NB4 (cell line): ENCODE measurements around the gene HACD3.

Experiments used
- MYC ChIP-seq: IDR thresholded peaks from 2 replicates; pipeline ENCODE4 v1.6.1; 2011; ENCODE audit warnings: low read depth, low read length
- POLR2A ChIP-seq: IDR thresholded peaks from 2 replicates; pipeline ENCODE4 v1.6.1; 2011; ENCODE audit warnings: mild to moderate bottlenecking; ENCODE audit not compliant: insufficient read length; ENCODE audit errors: extremely low read depth
- TF ChIP-seq, protein P1 (sequence below): IDR thresholded peaks from one replicate; pipeline ENCODE4 v1.5.1; 2012; ENCODE audit warnings: low read depth, low read length
- TF ChIP-seq, protein P2 (sequence below): IDR thresholded peaks from 2 replicates; pipeline ENCODE4 v1.6.1; 2011; ENCODE audit warnings: low read depth, low read length

DNA sequence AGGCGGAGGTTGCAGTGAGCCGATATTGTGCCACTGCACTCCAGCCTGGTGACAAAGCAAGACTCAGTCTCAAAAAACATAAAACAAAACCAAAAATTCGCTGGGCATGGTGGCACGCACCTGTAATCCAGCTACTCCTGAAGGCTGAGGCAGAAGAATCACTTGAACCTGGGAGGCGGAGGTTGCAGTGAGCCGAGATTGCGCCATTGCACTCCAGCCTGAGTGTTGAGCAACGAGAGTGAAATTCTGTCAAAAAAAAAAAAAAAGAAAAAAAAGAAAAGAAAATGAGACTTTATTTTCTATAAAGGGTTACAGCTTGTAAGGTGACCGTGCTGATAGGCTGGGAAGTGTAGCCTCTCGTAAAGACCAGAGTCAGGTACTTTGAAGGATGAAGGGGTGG lies 6.0 kb upstream of the HACD3 start:
- TF ChIP-seq, protein P1, sequence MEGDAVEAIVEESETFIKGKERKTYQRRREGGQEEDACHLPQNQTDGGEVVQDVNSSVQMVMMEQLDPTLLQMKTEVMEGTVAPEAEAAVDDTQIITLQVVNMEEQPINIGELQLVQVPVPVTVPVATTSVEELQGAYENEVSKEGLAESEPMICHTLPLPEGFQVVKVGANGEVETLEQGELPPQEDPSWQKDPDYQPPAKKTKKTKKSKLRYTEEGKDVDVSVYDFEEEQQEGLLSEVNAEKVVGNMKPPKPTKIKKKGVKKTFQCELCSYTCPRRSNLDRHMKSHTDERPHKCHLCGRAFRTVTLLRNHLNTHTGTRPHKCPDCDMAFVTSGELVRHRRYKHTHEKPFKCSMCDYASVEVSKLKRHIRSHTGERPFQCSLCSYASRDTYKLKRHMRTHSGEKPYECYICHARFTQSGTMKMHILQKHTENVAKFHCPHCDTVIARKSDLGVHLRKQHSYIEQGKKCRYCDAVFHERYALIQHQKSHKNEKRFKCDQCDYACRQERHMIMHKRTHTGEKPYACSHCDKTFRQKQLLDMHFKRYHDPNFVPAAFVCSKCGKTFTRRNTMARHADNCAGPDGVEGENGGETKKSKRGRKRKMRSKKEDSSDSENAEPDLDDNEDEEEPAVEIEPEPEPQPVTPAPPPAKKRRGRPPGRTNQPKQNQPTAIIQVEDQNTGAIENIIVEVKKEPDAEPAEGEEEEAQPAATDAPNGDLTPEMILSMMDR: no peak
- no peak for TF ChIP-seq POLR2A
- TF ChIP-seq MYC: no peak
- TF ChIP-seq, protein P2, sequence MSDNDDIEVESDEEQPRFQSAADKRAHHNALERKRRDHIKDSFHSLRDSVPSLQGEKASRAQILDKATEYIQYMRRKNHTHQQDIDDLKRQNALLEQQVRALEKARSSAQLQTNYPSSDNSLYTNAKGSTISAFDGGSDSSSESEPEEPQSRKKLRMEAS: no peak
